Pancreas (tissue), 10 donors: ENCODE measurements around the gene UBR4. TPM values are rescaled to one million over a fixed set of nuclear protein-coding genes. Genes with fewer than 3 reads are reported as not detected.
"Not testable (repeated sequence)": the region's sequence is repeated elsewhere in the genome, so short reads cannot be mapped to it uniquely, and the experiment has no call there.

Experiments used
- ATAC-seq, 4 donors: fragments of 200-7000 bp; cut with Tn5 transposase; one replicate each; pipeline versions ENCODE4 v1.8.0 to v1.9.1; 2020; ENCODE audit warnings: mild to moderate bottlenecking in 4 of 4, moderate library complexity in 4 of 4
- DNase-seq, 6 donors: peaks; one replicate each; pipeline ENCODE4 v3.0.0-alpha.2; 2020
- FAIRE-seq: peaks from 2 replicates; lab custom pipeline; 2012; peaks lifted over from hg19 to GRCh38; lab: Jason Lieb, UNC
- H3K27ac ChIP-seq, 4 donors: fragments of 200-600 bp; sonication (generic); 1 replicate in 3 of 4; 2 replicates in 1 of 4; pipeline versions ENCODE4 v1.5.0 to v1.8.0; 2020
- H3K27me3 ChIP-seq, 4 donors: fragments of 200-600 bp; one replicate each; pipeline ENCODE4 v1.8.0; 2021
- H3K36me3 ChIP-seq, 3 donors: fragments of 200-600 bp; sonication (generic) in 1 of 3; one replicate each; pipeline versions ENCODE4 v1.5.0 to v1.8.0; 2020 to 2021
- H3K4me1 ChIP-seq, 3 donors: fragments of 200-600 bp; one replicate each; pipeline ENCODE4 v1.8.0; 2021
- H3K4me3 ChIP-seq, 4 donors: fragments of 200-600 bp; sonication (generic) in 2 of 4; one replicate each; pipeline versions ENCODE4 v1.5.0 to v1.8.0; 2020 to 2021
- H3K9me3 ChIP-seq, 4 donors: fragments of 200-600 bp; one replicate each; pipeline ENCODE4 v1.8.0; 2021
- WGBS, 2 donors: extraction: QIAGEN DNeasy Blood & Tissue Kit; methylation state at CpG; one replicate each; pipeline ENCODE4 v1.1.7; 2013; 5-methylcytosine and 5-hydroxymethylcytosine counted together
- intact Hi-C, 3 donors: fragments of 100-400 bp; cut with DNase I; formaldehyde crosslinking; loops; one replicate each; pipeline versions ENCODE4 v1.11.1 to v1.14.2; 2022
- polyA plus RNA-seq, 2 donors: library from polyadenylated mRNA; stranded (reverse); fragments of 200-250 nt; gene quantifications; one replicate each; pipeline ENCODE4 v1.2.3, GENCODE V29; 2013
- total RNA-seq, 6 donors: library from RNA; stranded (reverse); fragmentation: NEBNext Ultra II Directional in 4 of 6; extraction: Animal tissue kit (Norgen Biotek cat#: 25700) in 4 of 6; gene quantifications; one replicate each; pipeline versions ENCODE4 v1.2.1 to v1.2.4, GENCODE V29; 2021 to 2023
- TF ChIP-seq, protein P1 (sequence below), 4 donors: fragments of 200-600 bp; sonication (generic) in 3 of 4; IDR thresholded peaks; one replicate each; pipeline versions ENCODE4 v1.5.0 to v1.8.0; 2021; ENCODE audit warnings: antibody characterized with exemption in 4 of 4
- donor health status: healthy with polysubstance abuse.
- donor health status: DM: no; HTN: no; CAD: no; lungs with moderate emphysema.
- donor health status: DM: no; HTN: no; CAD: no.
- donor health status: control.
- donor health status: control.
- donor health status: Bipolar disorder and iron deficiency.
- donor health status: DM: yes; HTN: yes; CAD: no.
- donor health status: DM: no; HTN: no; CAD: no.
- donor health status: DM: no; HTN: no; CAD: no.
- donor health status: DM: yes; HTN: yes; CAD: no.

The UBR4 gene
- total and polyA plus RNA-seq, 8 donors = 45.3 to 140 (median 65.5) TPM

- 96% methylated on average over 8 of the region's 8 CpGs for WGBS, 2 donors
- Histone ChIP-seq H3K27ac (no peak overlapping the region), H3K9me3 (no peaks in the 10 kb centered on the region), H3K4me1 (peaks cover 0 to 3% (median 0%) of the 10 kb centered on the region in 3 donors), H3K4me3 (no peak overlapping the region), H3K36me3 (peaks cover 0 to 28% (median 0%) of the 10 kb centered on the region in 3 donors), H3K27me3 (no peaks in the 10 kb centered on the region)
- TF ChIP-seq, protein P1, sequence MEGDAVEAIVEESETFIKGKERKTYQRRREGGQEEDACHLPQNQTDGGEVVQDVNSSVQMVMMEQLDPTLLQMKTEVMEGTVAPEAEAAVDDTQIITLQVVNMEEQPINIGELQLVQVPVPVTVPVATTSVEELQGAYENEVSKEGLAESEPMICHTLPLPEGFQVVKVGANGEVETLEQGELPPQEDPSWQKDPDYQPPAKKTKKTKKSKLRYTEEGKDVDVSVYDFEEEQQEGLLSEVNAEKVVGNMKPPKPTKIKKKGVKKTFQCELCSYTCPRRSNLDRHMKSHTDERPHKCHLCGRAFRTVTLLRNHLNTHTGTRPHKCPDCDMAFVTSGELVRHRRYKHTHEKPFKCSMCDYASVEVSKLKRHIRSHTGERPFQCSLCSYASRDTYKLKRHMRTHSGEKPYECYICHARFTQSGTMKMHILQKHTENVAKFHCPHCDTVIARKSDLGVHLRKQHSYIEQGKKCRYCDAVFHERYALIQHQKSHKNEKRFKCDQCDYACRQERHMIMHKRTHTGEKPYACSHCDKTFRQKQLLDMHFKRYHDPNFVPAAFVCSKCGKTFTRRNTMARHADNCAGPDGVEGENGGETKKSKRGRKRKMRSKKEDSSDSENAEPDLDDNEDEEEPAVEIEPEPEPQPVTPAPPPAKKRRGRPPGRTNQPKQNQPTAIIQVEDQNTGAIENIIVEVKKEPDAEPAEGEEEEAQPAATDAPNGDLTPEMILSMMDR (IDR thresholded peaks at IDR 0.05) = no peak
- DNase-seq = no peak
- no peak for ATAC-seq
- no peak for FAIRE-seq
- intact Hi-C loops = no loop called here
These were observed 10.2 kb upstream of the UBR4 start for GRCh38 chr1:19220080-19220846.

- ATAC-seq (no peak), FAIRE-seq (no peak), DNase-seq (no peak)
- Histone ChIP-seq H3K4me3 (no peak overlapping the region), H3K9me3 (no peaks in the 10 kb centered on the region), H3K27ac (no peak overlapping the region), H3K27me3 (no peaks in the 10 kb centered on the region), H3K4me1 (peaks cover 0 to 3% (median 0%) of the 10 kb centered on the region in 3 donors), H3K36me3 (peaks cover 0 to 28% (median 0%) of the 10 kb centered on the region in 3 donors)
- intact Hi-C loops = no loop called here
- TF ChIP-seq, protein P1 (IDR thresholded peaks at IDR 0.05) = no peak
- WGBS, 2 donors = 85 to 88% methylated on average over 7 of the region's 7 CpGs
These were observed 9.4 kb upstream of the UBR4 start for GRCh38 chr1:19219451-19219850.

DNA sequence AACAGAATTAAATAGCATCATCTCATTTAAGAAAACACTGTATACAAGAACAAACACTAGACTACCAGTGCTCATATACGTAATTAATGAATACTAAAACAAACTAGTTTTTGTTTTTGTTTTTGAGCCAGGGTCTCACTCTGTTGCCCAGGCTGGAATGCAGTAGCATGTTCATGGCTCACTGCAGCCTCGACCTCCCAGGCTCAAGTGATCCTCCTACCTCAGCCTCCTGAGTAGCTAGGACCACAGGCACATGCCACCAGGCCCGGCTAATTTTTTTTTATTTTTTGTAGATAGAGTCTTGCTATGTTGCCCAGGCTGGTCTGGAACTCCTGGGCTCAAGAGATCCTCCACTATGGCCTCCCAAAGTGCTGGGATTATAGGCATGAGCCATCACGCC is 6.5 kb upstream of the UBR4 start:
- not testable (repeated sequence) for H3K27ac ChIP-seq
- H3K36me3 ChIP-seq = peaks cover 0 to 11% (median 0%) of the 10 kb centered on the region in 3 donors

DNA sequence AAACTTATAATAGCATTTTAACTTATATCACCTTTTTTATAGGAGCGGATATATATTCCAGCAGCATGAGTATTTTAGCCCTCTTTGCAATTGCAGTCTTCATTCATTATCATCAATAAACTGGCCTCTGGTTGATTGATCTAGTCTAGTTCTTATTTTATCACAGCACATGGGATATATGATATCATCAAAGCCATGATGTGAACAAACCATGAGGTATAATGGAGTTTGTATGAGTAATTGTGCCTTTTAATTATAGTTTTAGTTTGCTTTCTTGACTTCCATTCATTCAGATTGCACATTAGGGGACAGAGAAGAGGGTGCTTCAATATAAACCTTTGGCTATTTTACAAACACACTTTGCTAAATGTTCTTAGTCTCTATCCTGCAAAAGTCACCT is 3.5 kb upstream of the UBR4 start:
- Histone ChIP-seq H3K4me1 (peaks cover 20 to 28% (median 22%) of the 10 kb centered on the region in 3 donors), H3K27me3 (no peaks in the 10 kb centered on the region), H3K9me3 (no peaks in the 10 kb centered on the region), H3K27ac (no peak overlapping the region), H3K36me3 (peaks cover 0 to under 1% (median 0%) of the 10 kb centered on the region in 3 donors), H3K4me3 (no peak overlapping the region)
- FAIRE-seq = no peak
- intact Hi-C loops = no loop called here
- TF ChIP-seq, protein P1 (IDR thresholded peaks at IDR 0.05) = no peak
- ATAC-seq = no peak
- 89 to 98% methylated on average over 1 of the region's 1 CpG for WGBS, 2 donors
- no peak for DNase-seq

More for the DNA sequence above, 6.5 kb upstream of the UBR4 start:
- H3K4me1 ChIP-seq = peaks cover 14 to 15% (median 15%) of the 10 kb centered on the region in 3 donors
- intact Hi-C loops, H3K9me3 ChIP-seq, H3K27me3 ChIP-seq, H3K4me3 ChIP-seq, FAIRE-seq, ATAC-seq, DNase-seq: not testable (repeated sequence)
- WGBS, 2 donors = 96 to 97% methylated on average over 4 of the region's 4 CpGs

DNA sequence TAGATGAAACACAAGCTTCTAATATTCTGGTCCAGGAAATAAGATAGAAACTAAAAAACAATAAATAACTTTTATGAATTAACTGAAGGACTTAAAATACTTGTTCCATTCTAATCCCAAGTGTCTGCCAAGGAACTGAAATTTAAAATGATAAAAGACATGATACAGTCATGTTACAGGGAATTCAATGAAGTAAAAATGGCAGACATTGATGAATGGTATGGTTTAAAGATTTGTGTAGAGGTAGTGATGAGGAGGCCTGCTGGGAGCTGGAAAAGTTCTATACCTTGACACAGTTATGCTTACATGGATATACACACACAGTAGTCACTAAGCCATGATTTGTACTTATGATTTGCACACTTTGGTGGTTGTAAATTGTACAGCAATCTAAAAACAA is 2.1 kb upstream of the UBR4 start:
- Histone ChIP-seq H3K27me3 (no peaks in the 10 kb centered on the region), H3K36me3 (no peaks in the 10 kb centered on the region), H3K9me3 (no peaks in the 10 kb centered on the region), H3K27ac (no peak overlapping the region), H3K4me1 (peaks cover 20 to 38% (median 23%) of the 10 kb centered on the region in 3 donors), H3K4me3 (no peak overlapping the region)
- ATAC-seq (no peak), DNase-seq (no peak), FAIRE-seq (no peak)
- TF ChIP-seq, protein P1 (IDR thresholded peaks at IDR 0.05) = no peak
- intact Hi-C loops = no loop called here
